Mammary epithelial cell (primary cell): ENCODE data around the gene ADIPOR1.

Experiments used
- EZH2 ChIP-seq: IDR thresholded peaks from 2 replicates; pipeline ENCODE4 v1.6.1; 2012; ENCODE audit warnings: low read length, inconsistent platforms, borderline replicate concordance
- TF ChIP-seq, protein P1 (sequence below), 2 donors: IDR thresholded peaks in 1 of 2; conservative IDR thresholded peaks in 1 of 2; 2 replicates each; pipeline ENCODE4 v1.5.1; 2011 to 2012; ENCODE audit warnings: inconsistent platforms in 2 of 2, low read length in 2 of 2, mild to moderate bottlenecking in 2 of 2, control low read depth in 1 of 2, low read depth in 1 of 2; ENCODE audit not compliant: insufficient read depth in 1 of 2; ENCODE audit errors: extremely low read depth in 1 of 2

DNA sequence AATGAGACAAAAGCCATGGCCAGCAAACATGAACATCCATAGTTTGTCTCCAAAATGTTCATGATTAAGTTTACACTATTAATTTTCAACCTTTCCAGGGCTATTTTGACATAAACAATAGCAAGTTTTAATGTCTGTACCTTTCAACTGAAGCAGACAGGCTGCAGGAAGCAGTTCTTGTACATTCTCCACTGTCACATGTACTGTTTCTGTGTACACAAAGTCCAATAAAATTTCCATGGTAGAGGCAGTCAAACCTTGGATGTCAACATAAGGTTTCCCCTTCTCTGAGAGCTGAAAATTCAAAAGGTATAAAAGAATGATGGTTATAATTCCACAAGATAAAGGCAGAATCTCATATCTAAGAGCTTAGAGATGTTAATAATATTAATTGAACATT lies 38.5 kb downstream of the ADIPOR1 start:
- TF ChIP-seq, protein P1, sequence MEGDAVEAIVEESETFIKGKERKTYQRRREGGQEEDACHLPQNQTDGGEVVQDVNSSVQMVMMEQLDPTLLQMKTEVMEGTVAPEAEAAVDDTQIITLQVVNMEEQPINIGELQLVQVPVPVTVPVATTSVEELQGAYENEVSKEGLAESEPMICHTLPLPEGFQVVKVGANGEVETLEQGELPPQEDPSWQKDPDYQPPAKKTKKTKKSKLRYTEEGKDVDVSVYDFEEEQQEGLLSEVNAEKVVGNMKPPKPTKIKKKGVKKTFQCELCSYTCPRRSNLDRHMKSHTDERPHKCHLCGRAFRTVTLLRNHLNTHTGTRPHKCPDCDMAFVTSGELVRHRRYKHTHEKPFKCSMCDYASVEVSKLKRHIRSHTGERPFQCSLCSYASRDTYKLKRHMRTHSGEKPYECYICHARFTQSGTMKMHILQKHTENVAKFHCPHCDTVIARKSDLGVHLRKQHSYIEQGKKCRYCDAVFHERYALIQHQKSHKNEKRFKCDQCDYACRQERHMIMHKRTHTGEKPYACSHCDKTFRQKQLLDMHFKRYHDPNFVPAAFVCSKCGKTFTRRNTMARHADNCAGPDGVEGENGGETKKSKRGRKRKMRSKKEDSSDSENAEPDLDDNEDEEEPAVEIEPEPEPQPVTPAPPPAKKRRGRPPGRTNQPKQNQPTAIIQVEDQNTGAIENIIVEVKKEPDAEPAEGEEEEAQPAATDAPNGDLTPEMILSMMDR (conservative IDR thresholded peaks at IDR 0.05 in 1 of 2, IDR thresholded peaks at IDR 0.05 in 1 of 2; ENCODE audit: extremely low read depth in 1 of 2, insufficient read depth in 1 of 2, low read depth in 1 of 2, low read length in 2 of 2), result no peak
- TF ChIP-seq EZH2, result no peak
